GM21619 (cell line): ENCODE measurements around the gene IHH.

ENCODE experiments used
- ATAC-seq: cut with Tn5 transposase; IDR thresholded peaks from one replicate; pipeline ENCODE4 v1.9.1; 2021; ENCODE audit not compliant: unreplicated experiment

Gene IHH

DNA sequence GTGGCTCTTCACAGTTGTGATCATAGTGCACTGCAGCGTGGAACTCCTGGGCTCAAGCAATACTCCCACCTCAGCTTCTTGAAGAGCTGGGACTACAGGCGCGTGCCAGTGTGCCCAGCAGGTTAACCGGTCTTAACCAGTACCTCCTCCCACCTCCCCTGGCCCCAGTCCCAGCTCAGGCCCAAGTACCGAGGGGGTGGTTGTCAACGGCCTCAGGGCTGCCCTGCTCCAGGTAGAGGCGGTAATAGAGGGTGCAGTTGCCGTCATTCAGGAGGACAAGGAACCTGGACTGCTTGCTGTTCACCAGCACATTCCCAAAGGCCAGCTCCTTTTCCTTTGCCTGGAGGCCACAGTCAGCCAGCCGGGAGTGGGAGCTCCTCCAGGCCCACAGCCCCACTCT is 39.1 kb downstream of the IHH start:
- no peak for ATAC-seq

DNA sequence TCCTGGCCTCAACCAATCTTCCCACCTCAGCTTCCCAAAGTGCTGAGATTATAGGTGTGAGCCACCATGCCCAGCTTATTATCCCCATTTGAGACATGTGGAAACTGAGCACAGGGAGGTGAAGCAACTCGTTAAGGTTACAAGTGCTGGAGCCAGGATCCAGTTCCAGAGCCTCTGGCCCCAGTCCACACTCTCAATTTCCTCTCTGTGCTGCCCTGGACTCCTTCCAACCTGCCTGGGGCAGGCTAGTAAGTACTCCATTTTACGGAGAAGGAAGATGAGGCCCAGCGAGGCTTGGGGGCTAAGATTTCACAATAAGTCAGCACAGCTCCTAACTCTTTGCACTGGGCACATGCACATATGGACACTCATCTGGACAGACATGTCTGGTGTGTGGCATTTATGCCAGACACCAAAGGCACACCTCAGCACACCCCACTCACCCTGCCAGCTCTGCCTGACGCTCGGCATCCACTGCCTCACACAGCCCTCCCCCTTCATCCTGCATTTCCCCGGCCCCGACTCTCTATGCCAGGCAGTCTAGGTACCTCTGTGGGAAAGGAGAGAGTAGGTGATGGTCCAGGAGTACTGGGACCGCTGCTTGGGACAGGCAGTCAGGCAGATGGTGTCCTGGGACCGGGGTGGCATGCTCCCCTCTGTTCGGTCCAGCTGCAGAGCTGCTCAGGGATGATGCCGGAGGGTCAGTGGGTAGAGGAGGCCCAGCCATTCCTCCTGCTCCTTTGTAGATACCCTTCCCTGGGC is 39.9 kb downstream of the IHH start:
- no peak for ATAC-seq

DNA sequence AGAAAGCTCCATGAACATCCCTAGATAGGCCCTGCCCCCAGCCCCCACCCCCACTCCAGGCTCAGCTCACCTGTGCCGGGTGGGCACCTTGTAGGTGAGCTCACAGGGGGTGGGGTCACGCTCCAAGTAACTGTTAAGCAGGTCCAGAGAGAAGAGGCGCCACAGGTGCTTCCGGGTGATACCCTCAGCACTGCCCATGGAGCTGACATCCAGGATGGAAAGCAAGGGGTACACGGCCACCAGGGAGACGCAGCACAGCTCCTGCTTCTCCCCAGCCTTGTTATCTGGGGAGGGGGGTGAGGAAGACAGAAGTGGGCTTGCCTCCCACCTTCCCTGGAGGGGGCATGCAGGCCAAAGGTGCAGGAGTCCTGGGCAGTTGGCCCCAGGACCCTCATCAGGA is 41.3 kb downstream of the IHH start:
- ATAC-seq, result no peak

DNA sequence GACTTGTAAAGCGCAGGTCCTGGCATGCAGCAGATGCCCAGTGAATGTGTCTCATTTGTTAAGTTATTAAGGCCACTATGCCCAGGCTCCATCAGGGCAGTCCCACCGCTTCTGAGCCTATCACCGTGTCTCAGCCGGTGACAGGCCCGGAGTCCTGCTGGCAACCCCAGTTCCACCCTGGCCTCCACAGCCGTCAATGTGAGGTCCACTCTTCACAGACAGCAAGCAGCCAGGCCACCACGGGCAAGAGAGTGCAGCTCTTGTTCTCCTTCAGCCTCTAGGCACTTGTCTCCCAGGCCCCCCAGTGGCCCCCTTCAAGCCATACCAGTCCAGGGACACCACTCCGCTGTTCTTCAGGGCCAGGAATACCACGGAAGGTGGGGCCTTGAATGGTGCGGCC is 42.0 kb downstream of the IHH start:
- no peak for ATAC-seq

DNA sequence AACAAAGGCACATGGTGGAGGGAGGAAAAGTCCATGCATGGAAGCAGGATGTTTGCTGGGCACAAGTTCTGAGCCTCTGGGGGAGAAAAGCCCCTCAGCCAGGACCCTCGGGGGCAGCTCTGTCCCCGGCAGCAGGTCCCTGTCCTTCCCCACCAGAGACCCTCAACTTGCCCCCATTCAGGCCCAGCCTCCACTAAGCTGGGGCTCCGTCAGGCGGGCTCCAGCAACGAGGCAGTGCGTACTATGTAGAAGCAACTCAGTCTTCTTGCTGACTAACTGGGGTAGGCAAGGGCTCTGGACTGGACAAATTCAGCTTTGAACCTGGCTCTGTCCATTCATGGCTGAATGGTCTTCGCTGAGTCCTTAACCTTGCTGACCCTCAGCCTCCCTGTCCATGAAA is 42.4 kb downstream of the IHH start:
- no peak for ATAC-seq

DNA sequence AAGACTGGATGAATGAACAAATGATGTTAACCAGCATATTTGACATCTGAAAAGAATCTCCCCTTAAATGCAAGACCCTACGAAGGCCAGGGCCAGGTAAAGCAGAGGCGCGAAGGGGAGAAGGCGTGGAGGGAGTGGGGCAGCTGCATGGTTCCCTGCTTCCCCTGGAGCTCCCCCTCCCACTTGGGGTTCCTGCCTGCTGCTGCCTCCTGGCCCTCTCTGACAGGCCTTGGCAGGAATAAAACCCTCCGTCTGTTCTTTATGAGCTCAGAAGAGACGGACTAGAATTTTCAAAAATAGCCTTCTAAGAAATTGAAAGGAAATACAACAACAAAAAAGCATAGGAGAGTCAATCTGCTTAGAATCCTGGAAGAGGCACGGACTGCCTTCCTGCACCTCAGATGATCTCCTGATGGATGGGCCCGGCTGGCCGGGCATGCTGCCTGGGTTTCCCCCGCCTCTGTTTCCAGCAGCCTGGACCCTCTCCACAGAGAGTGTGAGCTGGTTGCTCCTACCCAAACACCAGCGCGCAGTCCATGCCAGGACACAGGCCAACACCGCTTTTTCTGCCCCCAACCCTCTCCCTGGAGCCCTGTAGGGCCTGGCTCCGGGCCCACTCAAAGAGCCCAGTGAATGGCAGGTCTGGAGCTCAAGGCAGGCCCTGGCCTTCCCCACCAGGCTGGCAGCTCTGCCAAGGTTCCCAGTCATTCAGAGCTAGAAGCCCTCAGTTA is 43.4 kb downstream of the IHH start:
- ATAC-seq, result no peak

DNA sequence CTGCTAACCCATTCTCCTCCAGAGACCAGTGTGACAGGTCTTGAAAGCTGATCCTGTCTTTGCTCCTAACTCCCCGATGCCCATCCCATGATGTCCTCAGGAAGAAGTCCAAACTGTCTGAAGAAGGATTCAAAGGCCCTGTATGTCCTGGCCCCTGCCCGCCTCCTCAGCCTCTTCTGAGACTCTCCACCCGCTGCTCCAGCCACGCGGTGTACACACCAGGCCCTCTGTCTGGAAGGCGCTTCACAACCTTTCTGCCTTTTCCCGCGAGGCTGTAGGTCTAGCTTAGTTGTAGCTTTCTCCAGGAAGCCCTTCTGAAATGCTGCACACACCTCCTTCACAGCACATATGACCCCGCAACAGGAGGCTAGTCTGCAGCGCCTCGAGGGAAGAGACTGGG is 44.0 kb downstream of the IHH start:
- ATAC-seq, result no peak

DNA sequence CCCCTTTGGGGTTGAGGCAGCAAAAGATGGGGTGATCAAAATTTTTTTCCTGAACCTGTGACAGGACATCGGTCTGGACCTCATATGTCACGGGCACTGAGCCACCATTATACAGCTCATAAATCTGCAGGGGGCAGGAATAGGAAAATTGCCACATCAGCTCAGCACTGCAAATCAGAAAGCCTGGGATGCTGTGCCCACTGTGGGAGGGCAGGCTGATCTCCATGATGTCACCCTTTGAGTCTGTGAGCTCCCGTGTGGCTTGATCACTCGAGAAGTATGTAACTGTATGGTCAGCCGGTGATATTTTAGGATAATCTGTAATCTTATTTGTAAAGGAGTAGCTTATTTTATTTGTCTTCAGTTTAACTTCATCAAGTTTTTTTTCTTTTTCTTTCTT is 49.8 kb downstream of the IHH start:
- ATAC-seq, result no peak

DNA sequence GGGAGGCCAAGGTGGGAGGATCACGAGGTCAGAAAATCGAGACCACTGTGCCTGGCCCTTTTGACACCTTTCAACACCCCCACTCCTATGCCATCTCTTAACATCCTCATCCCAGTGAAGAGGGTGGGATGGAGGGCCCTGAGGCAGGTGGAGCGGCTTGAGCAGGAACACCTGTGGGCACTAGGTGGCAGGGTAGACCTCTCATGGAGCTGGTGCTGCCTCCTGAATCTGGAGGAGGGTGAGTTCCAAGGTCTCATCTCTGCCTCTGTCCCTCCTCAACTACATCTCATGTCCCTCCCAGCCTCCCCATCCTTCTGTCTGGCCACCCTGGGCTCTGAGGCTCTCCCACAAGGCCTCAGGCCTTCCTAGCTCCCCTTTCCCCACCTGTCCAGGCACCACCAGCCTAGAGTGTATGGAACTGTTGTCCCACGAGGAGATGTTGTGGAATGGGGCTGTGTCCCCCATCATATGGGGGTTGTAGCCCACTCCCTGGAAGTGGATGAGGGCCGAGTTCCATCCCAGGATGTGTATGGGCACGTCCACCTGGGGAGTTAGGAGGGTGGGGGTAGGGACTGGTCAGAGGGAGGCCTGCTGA is 50.5 kb downstream of the IHH start:
- no peak for ATAC-seq

DNA sequence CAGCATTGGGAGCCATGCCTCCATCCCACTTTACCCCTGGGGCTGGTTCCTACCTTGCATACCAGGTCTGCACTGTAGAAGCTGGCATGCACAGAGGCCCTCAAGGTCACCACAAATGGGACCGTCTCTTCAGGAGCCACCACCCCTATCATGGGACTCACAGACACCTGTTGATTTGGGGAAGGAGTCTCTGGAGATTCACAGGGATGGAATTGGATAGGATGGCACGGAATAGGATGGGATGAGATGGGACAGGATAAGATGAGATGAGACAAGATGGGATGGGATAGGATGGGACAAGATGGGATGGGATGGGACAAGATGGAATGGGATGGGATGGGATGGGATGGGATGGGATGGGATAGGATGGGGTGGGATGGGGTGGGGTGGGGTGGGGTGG is 51.4 kb downstream of the IHH start:
- no peak for ATAC-seq
